Stimulated activated CD8-positive, alpha-beta memory T cell treated with anti-CD3 and anti-CD28 coated beads, Interleukin-2, amount 100 ng/mL, for 1 hour (primary cell): ENCODE measurements around the gene HOXD4.

Source experiments
- DNase-seq, 2 donors: peaks; one replicate each; pipeline ENCODE4 v3.0.0-alpha.2; 2020; ENCODE audit warnings: low read depth in 2 of 2

The HOXD4 gene

DNA sequence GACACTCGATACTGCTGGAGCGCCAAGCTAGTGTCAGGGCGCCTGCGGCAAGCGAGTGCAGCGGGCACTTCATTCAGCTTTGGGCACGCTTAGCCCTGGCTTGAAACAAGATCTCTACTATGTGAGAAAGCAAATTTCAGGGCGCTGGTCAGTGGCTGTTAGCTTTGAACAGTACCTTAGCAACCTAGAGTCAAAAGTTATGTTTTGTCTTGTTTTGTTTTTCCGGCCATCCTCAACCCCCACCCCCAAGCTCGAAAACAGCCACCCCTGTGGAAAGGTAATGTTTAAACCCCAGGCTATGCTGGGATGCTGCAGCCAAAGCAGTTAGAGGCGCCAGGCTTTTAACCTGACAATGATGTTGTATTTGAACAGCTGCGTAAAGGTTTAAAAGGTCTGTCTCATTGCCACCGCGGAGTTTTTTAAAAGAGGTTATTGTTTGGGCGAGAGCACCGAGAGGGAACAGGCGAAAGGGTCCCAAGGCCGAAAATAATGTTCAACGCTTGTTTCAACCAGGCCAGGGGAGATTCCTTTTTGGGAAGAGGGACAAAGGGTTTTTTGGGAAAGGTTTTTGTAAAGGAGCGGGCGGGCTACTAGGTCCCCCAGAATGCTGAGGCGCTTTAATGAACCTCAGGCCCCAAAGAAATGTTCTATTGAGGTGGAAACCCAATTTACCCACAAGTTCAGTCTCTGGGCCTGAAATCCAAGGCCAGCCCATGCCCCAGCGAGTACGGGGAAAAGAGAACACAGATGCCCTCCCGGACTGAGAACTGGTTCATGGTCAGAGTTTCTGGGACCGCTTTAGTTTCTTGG is 37.0 kb upstream of the HOXD4 start:
- no peak for DNase-seq

DNA sequence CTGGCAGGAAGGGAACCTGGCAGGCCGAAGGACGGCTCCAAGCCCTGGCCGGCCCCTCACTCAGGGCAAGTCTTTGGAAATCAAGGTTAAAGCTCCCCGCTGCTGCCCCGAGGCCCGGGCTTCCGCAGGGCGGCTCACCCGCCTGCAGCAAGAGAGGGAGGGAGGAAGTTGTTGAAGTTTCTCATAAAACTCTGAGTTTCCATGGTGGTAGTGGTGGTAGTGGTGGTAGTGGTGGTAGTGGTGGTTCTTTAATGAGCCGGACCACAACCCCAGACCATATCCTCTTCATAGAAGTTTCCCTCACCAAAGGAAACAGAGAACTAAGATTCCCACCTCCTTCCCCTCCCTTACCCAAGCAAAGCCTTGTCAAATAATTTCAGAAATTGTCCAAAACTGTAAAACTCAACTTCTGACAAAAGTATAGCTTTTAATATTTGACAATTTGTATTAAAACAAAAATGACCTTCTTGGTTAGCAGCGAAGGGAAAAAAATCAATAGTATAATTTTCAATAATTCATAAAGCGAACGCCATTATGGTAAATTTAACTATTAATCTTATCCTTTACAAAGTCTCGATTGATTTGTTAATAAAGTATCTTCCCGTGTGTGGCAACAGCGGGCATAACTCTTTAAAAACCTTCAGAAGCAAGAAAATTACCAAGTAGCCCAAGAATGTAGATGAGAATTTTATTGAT is 36.3 kb upstream of the HOXD4 start:
- DNase-seq = no peak

DNA sequence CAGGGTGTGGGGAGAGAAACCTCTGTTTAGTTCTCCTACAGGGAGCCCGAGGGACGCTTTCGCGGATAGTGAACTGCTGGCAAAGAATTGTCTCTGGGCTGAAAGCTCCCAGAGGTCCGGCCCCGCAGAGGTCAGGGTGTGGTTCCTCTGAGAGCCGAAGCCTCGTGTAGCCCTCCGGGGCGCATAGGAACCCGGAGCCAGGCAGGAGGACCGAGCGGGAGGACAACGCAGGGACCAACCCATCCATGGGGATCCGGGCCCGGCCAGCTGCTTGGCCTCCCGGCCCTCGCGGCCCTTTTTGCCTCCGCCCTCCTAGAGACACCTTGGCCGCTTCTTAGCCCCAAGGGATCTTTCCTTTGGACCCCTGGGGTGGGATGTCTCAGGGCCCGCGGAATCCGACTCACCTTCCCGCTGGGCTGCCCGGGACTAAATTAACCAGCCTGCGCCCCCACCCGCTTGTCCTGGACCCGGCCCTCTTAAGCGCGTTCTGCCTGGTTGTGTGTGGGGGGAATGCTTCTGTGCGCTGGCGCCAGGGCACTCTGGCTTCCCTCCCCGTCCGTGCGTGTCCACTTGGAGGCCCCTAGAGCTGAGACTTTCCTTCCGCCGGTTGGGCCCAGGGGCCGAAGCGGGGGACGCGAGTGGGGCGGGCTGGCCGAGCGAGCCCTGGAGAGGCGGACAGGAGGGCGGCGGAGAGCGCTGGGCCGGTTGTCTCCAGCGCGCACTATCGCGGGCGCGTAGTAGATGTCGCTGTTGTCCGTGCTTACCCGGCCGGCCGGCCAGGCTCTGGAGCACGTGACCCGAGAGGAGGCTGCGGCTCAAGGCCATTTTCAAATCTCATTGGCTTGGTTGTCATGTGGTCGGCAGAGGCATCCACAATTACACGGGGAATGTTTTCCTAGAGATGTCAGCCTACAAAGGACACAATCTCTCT is 35.2 kb upstream of the HOXD4 start, which contains the start of gene HOXD10:
TSS of gene HOXD10 (plus strand) at position 896 of the 931 bp plus-strand sequence. CDS start 56 bp downstream, outside the sequence.
- DNase-seq = no peak

DNA sequence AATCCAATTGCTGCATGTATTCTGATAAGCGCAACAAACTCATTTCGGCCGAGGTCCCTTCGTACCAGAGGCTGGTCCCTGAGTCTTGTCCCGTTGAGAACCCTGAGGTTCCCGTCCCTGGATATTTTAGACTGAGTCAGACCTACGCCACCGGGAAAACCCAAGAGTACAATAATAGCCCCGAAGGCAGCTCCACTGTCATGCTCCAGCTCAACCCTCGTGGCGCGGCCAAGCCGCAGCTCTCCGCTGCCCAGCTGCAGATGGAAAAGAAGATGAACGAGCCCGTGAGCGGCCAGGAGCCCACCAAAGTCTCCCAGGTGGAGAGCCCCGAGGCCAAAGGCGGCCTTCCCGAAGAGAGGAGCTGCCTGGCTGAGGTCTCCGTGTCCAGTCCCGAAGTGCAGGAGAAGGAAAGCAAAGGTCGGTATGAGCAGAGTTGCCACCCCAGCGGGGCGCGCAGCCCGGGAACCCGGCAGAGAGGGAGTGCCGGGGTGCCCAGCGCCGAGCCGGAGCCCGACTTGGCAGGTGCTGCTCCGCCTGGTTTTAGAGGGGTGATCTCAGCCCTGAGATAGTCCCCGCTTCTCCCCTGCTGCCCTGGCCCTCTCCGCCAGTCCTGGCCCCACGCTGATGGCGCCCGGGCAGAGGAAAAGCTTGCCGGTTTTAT is 34.1 kb upstream of the HOXD4 start:
- DNase-seq = no peak

DNA sequence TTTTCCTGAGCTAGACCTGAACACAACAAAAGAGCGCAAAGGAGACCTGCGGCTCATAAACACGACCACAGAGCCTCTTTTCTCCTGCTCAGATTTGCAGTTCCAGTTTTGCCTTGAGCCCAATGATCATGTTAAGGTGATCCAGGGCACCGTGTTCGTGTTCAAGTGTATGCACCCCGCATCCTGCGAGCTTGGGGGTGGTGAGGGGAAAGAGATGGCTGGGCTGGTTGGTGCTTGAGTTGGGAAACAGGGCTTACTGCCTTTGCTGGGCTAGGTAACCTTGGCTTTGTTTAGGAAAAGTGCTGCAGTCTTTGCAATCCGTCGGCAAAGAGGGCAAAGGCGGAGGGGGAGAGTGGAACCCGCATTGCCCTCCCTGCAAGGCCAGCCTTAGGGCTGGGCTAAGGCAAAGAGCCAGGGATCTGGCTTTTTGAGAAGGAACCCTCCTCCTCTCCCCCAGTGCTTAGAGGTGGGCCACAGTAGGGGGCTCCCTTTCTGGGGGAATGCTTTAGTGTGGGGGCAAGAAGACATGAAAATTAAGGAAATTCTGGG is 33.5 kb upstream of the HOXD4 start:
- no peak for DNase-seq

DNA sequence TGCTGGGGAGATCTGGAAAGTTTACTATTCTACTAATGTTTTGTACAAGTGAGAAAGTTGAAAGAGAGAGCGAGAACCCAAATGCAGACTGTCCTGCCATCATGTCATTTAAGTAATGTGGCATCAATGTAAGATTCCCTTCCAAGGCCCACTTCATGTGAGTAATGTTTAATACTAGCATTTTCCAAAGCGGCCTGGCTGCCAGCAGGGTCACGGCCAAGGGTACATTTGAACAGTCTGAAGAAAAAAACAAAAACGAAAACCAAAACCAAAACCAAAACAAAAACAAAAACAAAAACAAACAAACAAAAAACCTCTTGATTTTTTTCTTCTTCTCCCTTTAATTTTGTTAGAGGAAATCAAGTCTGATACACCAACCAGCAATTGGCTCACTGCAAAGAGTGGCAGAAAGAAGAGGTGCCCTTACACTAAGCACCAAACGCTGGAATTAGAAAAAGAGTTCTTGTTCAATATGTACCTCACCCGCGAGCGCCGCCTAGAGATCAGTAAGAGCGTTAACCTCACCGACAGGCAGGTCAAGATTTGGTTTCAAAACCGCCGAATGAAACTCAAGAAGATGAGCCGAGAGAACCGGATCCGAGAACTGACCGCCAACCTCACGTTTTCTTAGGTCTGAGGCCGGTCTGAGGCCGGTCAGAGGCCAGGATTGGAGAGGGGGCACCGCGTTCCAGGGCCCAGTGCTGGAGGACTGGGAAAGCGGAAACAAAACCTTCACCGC is 32.6 kb upstream of the HOXD4 start:
- no peak for DNase-seq

DNA sequence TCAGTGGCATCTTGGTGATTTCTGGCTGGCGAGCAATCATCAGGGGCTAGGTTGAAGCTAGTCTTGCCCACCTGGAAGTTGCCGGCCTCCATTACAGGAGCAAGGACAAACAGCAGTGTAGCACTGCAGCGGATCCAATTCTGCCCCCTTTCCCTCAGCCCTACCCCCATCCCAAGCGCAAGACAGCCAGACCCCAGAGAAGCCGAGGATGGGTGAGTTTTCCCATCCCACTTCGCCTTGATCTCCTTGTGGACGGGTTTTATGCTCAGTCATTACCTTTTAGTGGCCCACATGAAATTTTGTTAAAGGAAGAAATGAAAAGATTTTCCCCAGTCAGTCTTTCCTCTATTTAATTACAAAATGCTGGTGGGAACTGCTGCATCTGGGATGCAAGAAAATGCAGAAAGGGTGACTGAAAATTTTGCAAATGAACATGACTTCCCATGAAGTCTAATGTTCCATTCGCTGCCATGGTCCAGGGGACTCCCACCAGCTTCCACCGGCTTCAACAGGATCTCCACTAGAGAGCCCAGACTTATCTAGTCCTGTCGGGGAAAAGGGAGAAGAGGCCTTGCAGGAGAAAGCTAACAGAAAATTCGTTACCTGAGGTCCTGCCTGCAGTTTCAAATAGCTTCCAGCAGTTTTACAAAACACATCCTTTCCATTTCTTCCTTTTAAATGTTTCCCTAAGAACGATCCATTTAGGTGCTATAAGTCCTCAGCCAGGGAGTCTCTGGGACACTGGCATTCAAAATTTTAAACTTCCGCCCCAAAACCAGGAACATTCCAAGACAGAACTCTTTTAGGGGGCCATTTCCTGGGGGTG is 30.8 kb upstream of the HOXD4 start:
- DNase-seq = no peak

DNA sequence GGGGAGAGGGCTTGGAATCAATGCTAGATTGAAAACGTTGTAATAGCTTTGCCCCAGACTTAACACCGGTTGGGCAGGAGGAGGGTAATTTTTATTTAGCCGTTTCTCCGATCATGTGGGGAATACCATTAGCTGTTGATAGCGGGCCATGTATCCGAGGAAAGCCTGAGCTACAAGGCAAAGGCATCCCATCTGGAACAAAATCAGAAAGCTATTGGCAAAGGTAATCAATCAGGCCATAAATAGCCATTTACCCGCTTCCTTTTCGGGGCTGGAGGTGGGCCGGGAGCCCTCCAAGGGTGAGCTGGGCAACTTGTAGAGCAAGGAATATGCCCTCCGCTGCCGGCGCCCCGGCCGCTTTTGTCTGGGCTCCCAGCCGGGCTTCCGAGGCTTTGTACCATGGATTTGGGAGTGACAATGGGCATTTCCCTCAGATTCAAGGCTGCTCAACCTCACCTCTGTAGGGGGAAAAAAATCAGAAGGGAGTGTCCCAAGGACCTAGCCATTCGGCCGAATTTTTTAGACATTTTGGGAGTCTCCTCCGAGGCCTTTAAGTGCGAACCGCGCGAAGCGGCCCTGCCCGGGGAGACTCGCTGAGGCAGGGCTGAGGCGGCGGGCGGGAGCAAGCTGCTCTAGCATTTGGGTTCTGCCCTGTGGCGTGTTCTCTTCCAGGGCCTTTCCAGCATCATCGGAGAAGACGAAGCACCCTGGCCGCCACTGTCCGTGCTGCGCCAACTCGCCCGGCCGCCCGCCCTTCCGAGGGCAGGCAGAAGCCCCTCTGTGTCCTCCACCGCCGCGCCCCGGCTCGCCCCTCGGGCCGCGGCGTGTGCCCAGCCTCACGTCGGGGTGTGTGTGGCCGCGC is 29.9 kb upstream of the HOXD4 start:
- no peak for DNase-seq

DNA sequence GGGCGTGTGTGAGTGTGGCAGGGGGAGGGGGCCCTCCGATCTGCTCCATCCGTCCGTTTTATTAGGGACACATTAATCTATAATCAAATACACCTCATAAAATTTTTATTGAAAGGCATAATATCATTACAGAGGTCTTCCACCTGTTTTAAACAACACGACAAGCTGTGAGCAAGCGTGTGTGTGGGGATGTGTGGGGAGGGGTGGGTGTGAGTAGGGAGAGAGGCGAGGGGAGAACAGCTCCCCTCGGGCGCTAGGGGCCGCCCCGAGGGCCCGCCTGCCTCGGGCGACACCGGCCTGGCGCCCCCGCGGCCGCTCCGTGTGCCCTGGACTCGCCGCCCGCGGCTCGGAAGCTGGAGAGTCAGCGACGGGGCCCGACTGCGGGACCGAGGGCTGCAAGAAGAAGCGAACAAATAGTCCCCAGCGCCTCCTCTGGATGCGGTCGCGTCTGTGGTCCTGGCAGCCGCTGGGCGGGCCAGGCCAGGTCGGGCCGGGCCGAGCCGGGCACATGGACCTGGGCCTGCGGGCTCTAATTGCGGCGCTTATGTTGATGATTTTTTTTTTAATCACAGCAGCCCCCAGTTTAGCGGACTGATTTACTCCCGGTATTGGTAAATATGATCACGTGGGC is 29.2 kb upstream of the HOXD4 start:
- no peak for DNase-seq

DNA sequence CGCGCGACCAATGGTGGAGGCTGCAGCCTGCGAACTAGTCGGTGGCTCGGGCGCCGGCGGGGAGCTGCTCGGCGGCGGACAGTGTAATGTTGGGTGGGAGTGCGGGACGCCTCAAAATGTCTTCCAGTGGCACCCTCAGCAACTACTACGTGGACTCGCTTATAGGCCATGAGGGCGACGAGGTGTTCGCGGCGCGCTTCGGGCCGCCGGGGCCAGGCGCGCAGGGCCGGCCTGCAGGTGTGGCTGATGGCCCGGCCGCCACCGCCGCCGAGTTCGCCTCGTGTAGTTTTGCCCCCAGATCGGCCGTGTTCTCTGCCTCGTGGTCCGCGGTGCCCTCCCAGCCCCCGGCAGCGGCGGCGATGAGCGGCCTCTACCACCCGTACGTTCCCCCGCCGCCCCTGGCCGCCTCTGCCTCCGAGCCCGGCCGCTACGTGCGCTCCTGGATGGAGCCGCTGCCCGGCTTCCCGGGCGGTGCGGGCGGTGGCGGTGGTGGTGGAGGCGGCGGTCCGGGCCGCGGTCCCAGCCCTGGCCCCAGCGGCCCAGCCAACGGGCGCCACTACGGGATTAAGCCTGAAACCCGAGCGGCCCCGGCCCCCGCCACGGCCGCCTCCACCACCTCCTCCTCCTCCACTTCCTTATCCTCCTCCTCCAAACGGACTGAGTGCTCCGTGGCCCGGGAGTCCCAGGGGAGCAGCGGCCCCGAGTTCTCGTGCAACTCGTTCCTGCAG is 28.5 kb upstream of the HOXD4 start, which contains the start of gene HOXD9:
TSS of gene HOXD9 (plus strand) at position 37 of the 728 bp plus-strand sequence. CDS start at position 87, 50 bp downstream.
- DNase-seq = no peak

DNA sequence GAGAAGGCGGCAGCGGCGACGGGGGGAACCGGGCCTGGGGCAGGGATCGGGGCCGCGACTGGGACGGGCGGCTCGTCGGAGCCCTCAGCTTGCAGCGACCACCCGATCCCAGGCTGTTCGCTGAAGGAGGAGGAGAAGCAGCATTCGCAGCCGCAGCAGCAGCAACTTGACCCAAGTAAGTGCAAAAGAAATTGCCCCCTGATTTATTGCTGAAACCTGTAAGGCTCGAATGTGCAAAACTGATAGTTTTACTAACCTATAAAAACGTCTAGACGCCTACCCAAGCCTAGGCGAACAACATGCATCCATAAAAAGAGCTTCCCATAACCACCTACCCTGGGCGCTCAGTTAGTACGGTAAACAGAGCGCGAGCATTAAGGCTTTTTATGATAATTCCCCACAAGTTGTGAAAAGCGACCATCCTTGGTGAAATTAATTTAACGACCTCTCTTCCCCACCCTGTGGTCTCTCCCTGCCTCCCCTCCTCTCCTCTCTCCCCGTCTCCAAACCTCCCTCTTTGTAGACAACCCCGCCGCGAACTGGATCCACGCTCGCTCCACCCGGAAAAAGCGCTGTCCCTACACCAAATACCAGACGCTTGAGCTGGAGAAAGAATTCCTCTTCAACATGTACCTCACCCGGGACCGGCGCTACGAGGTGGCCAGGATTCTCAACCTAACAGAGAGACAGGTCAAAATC is 27.8 kb upstream of the HOXD4 start:
- no peak for DNase-seq

DNA sequence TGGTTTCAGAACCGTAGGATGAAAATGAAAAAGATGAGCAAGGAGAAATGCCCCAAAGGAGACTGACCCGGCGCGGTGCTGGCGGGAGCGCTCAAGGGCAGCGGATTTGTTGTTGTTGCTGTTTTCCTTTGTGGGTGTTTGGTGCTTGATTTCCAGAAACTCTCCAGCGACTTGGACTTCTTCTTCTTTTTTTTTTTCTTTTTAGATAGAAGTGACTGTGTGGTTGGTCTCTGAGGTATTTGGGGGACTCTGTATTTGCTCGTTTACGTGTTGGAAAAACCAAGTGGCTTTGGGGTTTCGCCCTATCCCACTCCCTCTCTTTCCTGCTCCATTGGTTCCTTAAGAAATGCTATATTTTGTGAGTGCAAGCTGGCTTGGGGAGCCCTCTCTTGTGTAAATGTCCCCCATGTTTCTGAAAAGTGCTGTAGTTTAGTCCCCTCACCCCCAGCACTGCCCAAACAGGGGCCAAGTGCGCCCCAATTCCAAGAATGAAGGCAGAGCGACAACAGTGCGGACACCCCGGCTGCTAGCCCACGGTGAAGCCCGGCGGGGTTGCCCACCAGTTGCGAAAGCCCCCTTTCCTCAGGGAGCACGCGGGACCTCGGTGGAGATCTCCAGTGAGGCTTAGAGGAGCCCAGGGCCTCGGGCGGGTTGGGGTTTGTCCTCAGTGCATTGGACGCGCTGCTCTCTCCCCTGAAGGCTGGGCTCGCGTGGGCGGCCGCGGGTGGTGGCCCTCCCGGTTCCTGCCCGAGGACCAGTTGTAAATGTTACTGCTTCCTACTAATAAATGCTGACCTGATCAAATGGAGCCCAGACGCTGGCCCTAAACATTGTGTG is 27.0 kb upstream of the HOXD4 start:
- DNase-seq = no peak

DNA sequence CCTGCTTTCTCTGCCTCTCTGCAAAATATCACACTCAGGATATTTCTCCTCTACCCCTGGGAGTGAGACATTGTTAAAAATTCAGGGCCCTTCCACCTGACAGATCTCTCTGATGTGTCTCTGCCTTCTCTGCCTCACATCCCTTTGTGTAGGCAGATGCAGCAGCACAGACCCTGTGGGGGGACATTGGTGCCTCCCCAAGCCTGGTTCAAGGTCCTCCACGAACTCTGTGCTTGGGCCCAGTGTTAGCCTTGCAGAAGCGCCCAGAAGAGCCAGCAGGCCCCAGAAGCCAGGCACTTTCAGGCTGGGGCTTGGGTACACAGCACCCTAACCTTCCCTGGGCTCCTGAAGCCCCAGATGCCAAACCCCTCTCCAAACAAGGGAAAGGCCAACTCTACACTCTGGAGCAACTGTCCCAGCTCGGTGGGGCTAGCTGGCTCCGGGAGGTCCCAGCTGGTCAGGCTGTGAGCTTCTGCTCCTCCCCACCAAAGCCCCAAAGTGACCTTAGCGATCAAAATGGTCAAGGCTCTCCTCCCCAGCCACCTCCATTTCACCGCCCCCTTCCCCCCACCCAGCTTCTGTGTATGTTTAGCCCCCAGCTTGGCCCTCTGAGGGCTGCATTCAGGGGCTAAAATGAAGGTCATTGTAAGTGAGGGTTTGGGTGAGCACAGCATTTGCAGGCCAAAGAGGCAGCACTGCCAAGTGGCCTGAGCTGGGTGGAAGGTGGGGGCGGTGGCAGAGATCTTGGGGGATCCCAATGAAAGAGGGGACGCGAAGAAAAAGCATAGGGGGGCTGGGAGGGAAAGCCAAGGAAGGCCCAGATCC is 26.2 kb upstream of the HOXD4 start:
- no peak for DNase-seq

DNA sequence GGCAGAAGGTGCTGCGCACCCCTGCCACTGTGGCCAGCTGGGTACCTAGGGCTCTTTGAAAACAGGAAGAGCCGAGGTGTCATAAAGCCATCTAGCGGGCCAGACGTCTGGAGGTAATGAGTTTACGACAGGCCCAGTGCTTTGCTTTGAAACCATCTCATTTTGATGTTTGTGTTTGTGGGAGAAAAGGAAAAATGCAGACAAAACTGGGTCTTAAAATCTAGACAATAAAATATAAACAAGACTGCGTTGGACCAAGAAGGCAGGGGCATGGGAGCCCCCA is 25.6 kb upstream of the HOXD4 start:
- no peak for DNase-seq
